22Rv1 (cell line): Measurements from ENCODE around the gene CARD11.
A peak's percentile ranks its signal among the peaks of the same experiment; 100 is the strongest.
"Not testable (repeated sequence)": the region's sequence is repeated elsewhere in the genome, so short reads cannot be mapped to it uniquely, and the experiment has no call there.

Source experiments
- H3K27ac ChIP-seq: fragments of 450-650 bp; 2 replicates; pipeline ENCODE4 v1.5.1; 2017
- CTCF ChIP-seq: fragments of 450-650 bp; IDR thresholded peaks from 2 replicates; pipeline ENCODE4 v1.5.1; 2017; ENCODE audit warnings: mild to moderate bottlenecking
- ZFX ChIP-seq: fragments of 450-650 bp; IDR thresholded peaks from 2 replicates; pipeline ENCODE4 v1.6.1; 2017; ENCODE audit warnings: antibody characterized with exemption, borderline replicate concordance

The CARD11 gene

DNA sequence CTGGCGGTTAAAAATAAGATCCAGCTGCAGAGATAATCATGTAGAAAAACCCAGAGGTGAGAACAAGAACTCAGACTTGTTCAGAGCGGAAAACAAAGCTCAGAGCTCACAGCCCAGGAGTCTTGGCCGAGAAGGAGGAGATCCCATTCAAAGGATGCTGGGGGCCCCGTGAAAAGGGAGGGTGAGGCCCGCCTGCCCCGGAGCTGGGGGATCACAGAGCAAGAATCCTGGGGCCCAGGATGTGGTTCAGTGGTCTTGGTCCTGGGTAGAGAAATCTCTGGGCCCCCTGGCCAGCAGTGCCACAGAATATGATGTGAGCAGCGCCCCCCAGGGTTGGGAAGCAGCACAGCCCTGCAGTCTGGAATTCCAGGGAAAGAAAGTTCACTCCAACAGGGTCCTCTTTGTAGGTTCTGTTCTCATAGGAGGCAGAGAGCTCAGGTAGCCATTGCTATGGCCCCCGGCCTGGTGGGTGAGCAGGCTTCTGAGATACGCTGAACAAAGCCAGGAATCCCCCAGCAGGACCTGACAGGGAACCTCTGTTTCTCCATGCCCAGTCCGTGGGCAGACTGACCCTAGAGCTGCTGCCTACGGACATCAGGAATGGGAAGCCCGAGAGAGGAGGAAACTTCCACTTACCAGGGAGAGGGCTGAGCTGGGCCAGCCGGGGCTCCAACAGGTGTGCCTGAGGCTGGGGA, 121.9 kb downstream of the CARD11 start:
- H3K27ac ChIP-seq = no peak overlapping the region
- TF ChIP-seq CTCF (peak; percentile 73), ZFX (no peak)

DNA sequence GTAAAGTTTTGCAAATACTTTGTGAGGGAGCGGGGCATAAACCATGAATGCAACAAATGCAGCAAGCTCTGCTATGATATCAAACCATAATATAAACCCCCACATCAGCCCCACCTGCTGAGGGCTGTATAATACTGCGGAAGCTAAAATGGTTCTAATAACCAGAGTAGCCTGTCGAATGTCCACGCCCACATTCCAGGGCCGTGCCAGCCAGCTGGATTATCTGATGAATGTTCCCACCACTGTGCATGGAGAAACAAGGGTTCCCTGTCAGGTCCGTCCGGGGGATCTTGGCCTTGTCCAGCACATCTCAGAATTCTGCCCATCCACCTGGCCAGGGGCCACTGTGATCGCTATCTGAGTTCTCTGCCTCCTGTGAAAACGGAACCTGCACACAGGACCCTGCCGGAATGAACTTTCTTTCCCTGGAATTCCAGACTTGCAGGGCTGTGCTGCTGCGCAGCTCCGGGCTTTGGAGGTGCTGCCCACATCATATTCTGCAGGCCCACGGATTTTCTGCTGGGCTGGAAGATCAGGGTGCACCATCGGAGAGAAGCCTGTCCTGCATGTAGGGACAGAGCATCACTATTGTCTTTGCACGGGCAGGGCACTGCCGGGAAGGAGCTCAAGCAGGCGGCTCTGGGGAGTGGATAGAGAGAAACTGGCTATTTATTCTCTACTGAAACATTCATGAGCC, 122.6 kb downstream of the CARD11 start:
- H3K27ac ChIP-seq = no peak overlapping the region
- TF ChIP-seq CTCF (no peak), ZFX (no peak)

- not testable (repeated sequence) for H3K27ac ChIP-seq
Observed at GRCh38 chr7:2920480-2920879, 123.2 kb downstream of the CARD11 start.

GRCh38 chr7:2920041-2920440, 123.6 kb downstream of the CARD11 start:
- no peak for TF ChIP-seq CTCF
- no peak for TF ChIP-seq ZFX
- H3K27ac ChIP-seq = no peak overlapping the region

GRCh38 chr7:2919256-2919655, 124.4 kb downstream of the CARD11 start:
- H3K27ac ChIP-seq = no peak overlapping the region
- no peak for TF ChIP-seq ZFX
- TF ChIP-seq CTCF = no peak

- TF ChIP-seq CTCF (no peak), ZFX (no peak)
- H3K27ac ChIP-seq = no peak overlapping the region
Observed at GRCh38 chr7:2918406-2918805, 125.3 kb downstream of the CARD11 start.

DNA sequence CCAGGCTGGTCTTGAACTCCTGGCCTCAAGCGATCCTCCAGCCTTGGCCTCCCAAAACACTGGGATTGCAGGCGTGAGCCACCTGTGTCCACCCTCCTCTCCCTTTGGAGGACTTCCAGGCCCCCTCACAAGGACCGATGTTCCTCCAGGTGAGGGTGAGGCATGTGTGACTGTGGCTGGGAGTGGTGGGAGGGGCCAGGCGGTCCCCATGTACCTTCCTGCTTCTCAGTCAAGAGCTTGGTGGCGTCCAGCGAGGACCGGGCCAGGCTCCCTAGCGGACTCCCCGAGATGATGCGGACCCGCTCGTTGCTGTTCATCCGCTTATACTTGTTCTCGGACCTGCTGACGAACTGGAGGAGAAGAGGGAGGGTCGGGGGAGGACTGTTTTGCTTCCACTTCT, 128.6 kb downstream of the CARD11 start:
- H3K27ac ChIP-seq = no peak overlapping the region
- TF ChIP-seq ZFX = no peak
- TF ChIP-seq CTCF = no peak
